Peyer's patch (tissue), 4 donors: ENCODE results near the gene ABTB1.

Source experiments
- POLR2A ChIP-seq, 2 donors: fragments of 450-650 bp; IDR thresholded peaks; one replicate each; pipeline ENCODE4 v1.5.1; 2017; ENCODE audit warnings: antibody characterized with exemption in 2 of 2, mild to moderate bottlenecking in 2 of 2, moderate library complexity in 2 of 2
- TF ChIP-seq, protein P1 (sequence below), 6 experiments: fragments of 450-650 bp in 4 of 6; fragments of 200-600 bp in 2 of 6; sonication (generic) in 1 of 6; IDR thresholded peaks; one replicate each; pipeline ENCODE4 v1.5.1; 2017 to 2019; ENCODE audit warnings: antibody characterized with exemption in 6 of 6, mild to moderate bottlenecking in 3 of 6, moderate library complexity in 1 of 6

DNA sequence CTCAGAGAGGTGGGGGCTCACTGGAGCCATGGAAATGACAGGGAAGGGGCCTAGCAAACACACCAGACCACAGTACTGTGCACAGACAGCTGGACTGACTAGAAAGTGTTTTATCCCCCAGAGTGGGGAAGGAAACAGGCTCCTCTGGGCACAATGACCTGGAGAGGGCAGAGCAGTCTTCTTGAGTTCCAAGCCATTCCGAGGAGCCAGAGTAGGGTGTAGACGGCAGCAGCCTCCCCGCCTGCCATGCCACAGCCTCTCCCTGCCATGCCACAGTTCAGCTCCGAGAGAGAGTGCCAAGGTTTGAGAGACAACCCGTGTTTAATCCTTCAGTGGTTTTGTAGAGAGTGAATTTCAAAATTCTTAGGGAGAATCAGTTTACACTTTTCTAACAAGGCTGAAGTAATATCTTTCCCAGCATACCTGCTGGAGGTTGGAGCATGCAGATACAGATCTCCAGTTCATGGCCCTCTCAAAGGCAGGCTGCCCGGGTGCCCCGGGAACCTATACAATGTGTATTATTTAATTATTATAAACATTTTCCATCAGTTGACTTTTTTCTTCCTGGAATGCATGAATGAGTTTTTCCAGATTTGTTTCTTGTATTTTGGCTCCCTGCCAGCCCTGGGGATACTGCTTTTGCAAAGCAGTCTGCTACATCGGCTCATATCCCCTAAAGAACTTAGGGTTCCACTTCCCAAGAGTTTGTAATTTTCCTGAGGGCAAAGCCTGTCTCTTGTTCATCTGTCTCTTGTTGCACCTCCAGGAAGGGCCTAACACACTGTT is 40.5 kb upstream of the ABTB1 start:
- TF ChIP-seq, protein P1, sequence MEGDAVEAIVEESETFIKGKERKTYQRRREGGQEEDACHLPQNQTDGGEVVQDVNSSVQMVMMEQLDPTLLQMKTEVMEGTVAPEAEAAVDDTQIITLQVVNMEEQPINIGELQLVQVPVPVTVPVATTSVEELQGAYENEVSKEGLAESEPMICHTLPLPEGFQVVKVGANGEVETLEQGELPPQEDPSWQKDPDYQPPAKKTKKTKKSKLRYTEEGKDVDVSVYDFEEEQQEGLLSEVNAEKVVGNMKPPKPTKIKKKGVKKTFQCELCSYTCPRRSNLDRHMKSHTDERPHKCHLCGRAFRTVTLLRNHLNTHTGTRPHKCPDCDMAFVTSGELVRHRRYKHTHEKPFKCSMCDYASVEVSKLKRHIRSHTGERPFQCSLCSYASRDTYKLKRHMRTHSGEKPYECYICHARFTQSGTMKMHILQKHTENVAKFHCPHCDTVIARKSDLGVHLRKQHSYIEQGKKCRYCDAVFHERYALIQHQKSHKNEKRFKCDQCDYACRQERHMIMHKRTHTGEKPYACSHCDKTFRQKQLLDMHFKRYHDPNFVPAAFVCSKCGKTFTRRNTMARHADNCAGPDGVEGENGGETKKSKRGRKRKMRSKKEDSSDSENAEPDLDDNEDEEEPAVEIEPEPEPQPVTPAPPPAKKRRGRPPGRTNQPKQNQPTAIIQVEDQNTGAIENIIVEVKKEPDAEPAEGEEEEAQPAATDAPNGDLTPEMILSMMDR (IDR thresholded peaks at IDR 0.05): no peak
- no peak for TF ChIP-seq POLR2A (IDR thresholded peaks at IDR 0.05)
